D721Med (cell line): ENCODE data around the gene SETD5.

Experiments
- DNase-seq: peaks from one replicate; pipeline ENCODE4 v3.0.0; 2011; ENCODE audit warnings: low spot score; ENCODE audit not compliant: insufficient read length
- FAIRE-seq: peaks from 2 replicates; lab custom pipeline; 2011; peaks lifted over from hg19 to GRCh38; lab: Jason Lieb, UNC
- CTCF ChIP-seq: IDR thresholded peaks from 2 replicates; pipeline ENCODE4 v1.5.1; 2012; ENCODE audit warnings: mild to moderate bottlenecking, control low read depth; ENCODE audit not compliant: insufficient read depth; ENCODE audit errors: missing control alignments

The SETD5 gene

GRCh38 chr3:9498781-9499180 lies 101.4 kb downstream of the SETD5 start:
- no peak for TF ChIP-seq CTCF
- no peak for DNase-seq
- FAIRE-seq: no peak

- TF ChIP-seq CTCF: no peak
- FAIRE-seq: no peak
These were observed 102.2 kb downstream of the SETD5 start for GRCh38 chr3:9499455-9500107.

GRCh38 chr3:9500108-9501050 lies 103.0 kb downstream of the SETD5 start:
- DNase-seq (peak; percentile 60), FAIRE-seq (no peak)

More at GRCh38 chr3:9499455-9500107, 102.2 kb downstream of the SETD5 start:
- no peak for DNase-seq

GRCh38 chr3:9501226-9501625 lies 103.8 kb downstream of the SETD5 start:
- no peak for FAIRE-seq
- no peak for TF ChIP-seq CTCF
- DNase-seq: no peak

More at GRCh38 chr3:9500108-9501050, 103.0 kb downstream of the SETD5 start:
- TF ChIP-seq CTCF: peak; percentile 53

GRCh38 chr3:9503283-9503682 lies 105.9 kb downstream of the SETD5 start:
- FAIRE-seq: no peak
- TF ChIP-seq CTCF: peak; percentile 97
- peak; percentile 72 for DNase-seq

- FAIRE-seq (no peak), DNase-seq (no peak)
- no peak for TF ChIP-seq CTCF
These were observed 110.5 kb downstream of the SETD5 start for GRCh38 chr3:9507586-9508578.
